WTC11 (cell line): ENCODE measurements around the gene INSL3. TPM values are rescaled to one million over a fixed set of nuclear protein-coding genes. Genes with fewer than 3 reads are reported as not detected.
A peak's percentile ranks its signal among the peaks of the same experiment; 100 is the strongest.

Experiments
- AR ChIP-seq: fragments of 250-450 bp; sonication (Bioruptor Pico); IDR thresholded peaks from 2 replicates; pipeline ENCODE4 v1.9.0; 2021; ENCODE audit warnings: mild to moderate bottlenecking
- CTCF ChIP-seq: fragments of 200-600 bp; IDR thresholded peaks from 2 replicates; pipeline ENCODE4 v1.8.0; 2022; ENCODE audit warnings: antibody characterized with exemption
- FOXP1 ChIP-seq: sonication (generic); formaldehyde crosslinking; IDR thresholded peaks from 2 replicates; pipeline ENCODE4 v1.8.0; 2022; ENCODE audit warnings: missing genetic modification reagents, mild to moderate bottlenecking, moderate library complexity, borderline replicate concordance
- FOXP4 ChIP-seq: sonication (generic); formaldehyde crosslinking; IDR thresholded peaks from 2 replicates; pipeline ENCODE4 v1.8.0; 2022; ENCODE audit warnings: mild to moderate bottlenecking, missing genetic modification reagents
- MYBL2 ChIP-seq: sonication (generic); formaldehyde crosslinking; IDR thresholded peaks from 2 replicates; pipeline ENCODE4 v1.8.1; 2023; ENCODE audit warnings: mild to moderate bottlenecking, moderate library complexity, missing genetic modification reagents
- NR2C2 ChIP-seq: sonication (generic); formaldehyde crosslinking; IDR thresholded peaks from 2 replicates; pipeline ENCODE4 v1.8.0; 2022; ENCODE audit warnings: mild to moderate bottlenecking, missing genetic modification reagents
- OVOL2 ChIP-seq: fragments of 250-450 bp; sonication (Bioruptor Pico); IDR thresholded peaks from 2 replicates; pipeline ENCODE4 v1.9.0; 2021; ENCODE audit warnings: mild to moderate bottlenecking, borderline replicate concordance
- PRRX2 ChIP-seq: fragments of 250-450 bp; sonication (Bioruptor Pico); IDR thresholded peaks from 2 replicates; pipeline ENCODE4 v1.8.0; 2021; ENCODE audit warnings: mild to moderate bottlenecking
- SMAD3 ChIP-seq: sonication (generic); formaldehyde crosslinking; IDR thresholded peaks from 2 replicates; pipeline ENCODE4 v1.8.0; 2022; ENCODE audit warnings: missing genetic modification reagents, mild to moderate bottlenecking, borderline replicate concordance
- SMAD4 ChIP-seq: sonication (generic); formaldehyde crosslinking; IDR thresholded peaks from 2 replicates; pipeline ENCODE4 v1.8.0; 2022; ENCODE audit warnings: mild to moderate bottlenecking, missing genetic modification reagents
- SOX15 ChIP-seq: fragments of 250-450 bp; sonication (Bioruptor Pico); IDR thresholded peaks from 2 replicates; pipeline ENCODE4 v1.9.0; 2021; ENCODE audit warnings: mild to moderate bottlenecking
- SP1 ChIP-seq: sonication (generic); formaldehyde crosslinking; conservative IDR thresholded peaks from 2 replicates; pipeline ENCODE4 v1.8.1; 2022; ENCODE audit warnings: missing genetic modification reagents
- TCF7 ChIP-seq: sonication (generic); formaldehyde crosslinking; IDR thresholded peaks from 2 replicates; pipeline ENCODE4 v1.8.0; 2022; ENCODE audit warnings: mild to moderate bottlenecking, low read depth, missing genetic modification reagents, moderate library complexity
- TP53 ChIP-seq: sonication (generic); formaldehyde crosslinking; IDR thresholded peaks from 2 replicates; pipeline ENCODE4 v1.8.1; 2023; ENCODE audit warnings: mild to moderate bottlenecking, missing genetic modification reagents
- ZNF281 ChIP-seq: sonication (generic); formaldehyde crosslinking; IDR thresholded peaks from 2 replicates; pipeline ENCODE4 v1.8.0; 2023; ENCODE audit warnings: mild to moderate bottlenecking, missing genetic modification reagents
- ZNF671 ChIP-seq: fragments of 250-450 bp; sonication (Bioruptor Pico); IDR thresholded peaks from 2 replicates; pipeline ENCODE4 v1.8.0; 2021; ENCODE audit warnings: mild to moderate bottlenecking
- total RNA-seq: library from RNA; stranded (reverse); gene quantifications from 3 replicates; pipeline ENCODE4 v1.2.3, GENCODE V29; 2021
- TF ChIP-seq, protein P1 (sequence below): sonication (generic); formaldehyde crosslinking; IDR thresholded peaks from 2 replicates; pipeline ENCODE4 v1.8.1; 2022; ENCODE audit warnings: mild to moderate bottlenecking, missing genetic modification reagents, moderate library complexity, borderline replicate concordance
- TF ChIP-seq, protein P2 (sequence below): fragments of 250-450 bp; sonication (Bioruptor Pico); IDR thresholded peaks from 2 replicates; pipeline ENCODE4 v1.9.0; 2021; ENCODE audit warnings: mild to moderate bottlenecking, borderline replicate concordance
- TF ChIP-seq, protein P3 (sequence below): sonication (generic); formaldehyde crosslinking; IDR thresholded peaks from 2 replicates; pipeline ENCODE4 v1.8.1; 2023; ENCODE audit warnings: mild to moderate bottlenecking, missing genetic modification reagents, borderline replicate concordance

INSL3 gene
- total RNA-seq, 1 experiment from 2014 or later: 0.79 TPM

DNA sequence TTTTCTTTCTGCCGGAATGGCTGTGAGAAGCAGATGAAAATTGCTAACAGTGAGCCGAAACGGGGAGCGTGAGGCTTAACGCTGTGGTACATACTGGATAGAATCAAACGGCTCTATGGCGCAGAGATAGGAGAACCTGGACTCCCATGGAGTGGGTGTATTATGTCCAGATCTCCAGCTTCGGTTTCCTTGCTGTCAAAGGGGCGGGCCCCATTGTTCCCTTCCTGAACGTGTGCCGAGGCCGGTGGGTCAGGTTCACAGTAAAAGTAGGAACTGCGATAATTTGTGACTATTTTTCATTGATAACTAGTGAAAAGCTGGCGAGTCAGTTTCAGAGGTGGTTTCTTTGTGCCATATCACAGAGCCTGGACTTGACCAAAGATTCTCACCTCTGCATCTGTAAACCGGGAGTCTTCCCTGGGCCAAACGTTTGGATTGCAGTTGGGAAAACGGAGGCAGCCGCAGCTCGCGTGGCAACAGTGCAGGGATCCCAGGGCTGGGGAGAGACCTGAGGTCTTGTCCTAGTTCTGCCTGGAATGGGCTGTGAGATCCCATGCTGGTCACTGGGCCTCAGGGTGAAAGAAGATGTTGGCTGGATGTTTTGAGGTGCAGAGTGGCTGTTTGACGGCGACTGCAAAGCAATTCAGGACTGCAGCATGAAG lies 39.1 kb upstream of the INSL3 start (continued):
- TF ChIP-seq, protein P1, sequence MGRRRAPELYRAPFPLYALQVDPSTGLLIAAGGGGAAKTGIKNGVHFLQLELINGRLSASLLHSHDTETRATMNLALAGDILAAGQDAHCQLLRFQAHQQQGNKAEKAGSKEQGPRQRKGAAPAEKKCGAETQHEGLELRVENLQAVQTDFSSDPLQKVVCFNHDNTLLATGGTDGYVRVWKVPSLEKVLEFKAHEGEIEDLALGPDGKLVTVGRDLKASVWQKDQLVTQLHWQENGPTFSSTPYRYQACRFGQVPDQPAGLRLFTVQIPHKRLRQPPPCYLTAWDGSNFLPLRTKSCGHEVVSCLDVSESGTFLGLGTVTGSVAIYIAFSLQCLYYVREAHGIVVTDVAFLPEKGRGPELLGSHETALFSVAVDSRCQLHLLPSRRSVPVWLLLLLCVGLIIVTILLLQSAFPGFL (CRISPR knock-in tag): no peak
- TF ChIP-seq FOXP1 (0 out of 2 replicates have a peak, but pooled peaks have one; percentile 30), SOX15 (CRISPR knock-in tag) (no peak), TCF7 (no peak), CTCF (no peak), PRRX2 (CRISPR knock-in tag) (0 out of 2 replicates have a peak, but pooled peaks have one; percentile 28), FOXP4 (CRISPR knock-in tag) (no peak), AR (CRISPR knock-in tag) (0 out of 2 replicates have a peak, but pooled peaks have one; percentile 64), NR2C2 (CRISPR knock-in tag) (no peak), MYBL2 (CRISPR knock-in tag) (no peak), SMAD3 (no peak), TP53 (CRISPR knock-in tag) (no peak), ZNF671 (CRISPR knock-in tag) (0 out of 2 replicates have a peak, but pooled peaks have one; percentile 5), ZNF281 (CRISPR knock-in tag) (no peak), OVOL2 (CRISPR knock-in tag) (no peak), SP1 (no peak), SMAD4 (no peak)
- TF ChIP-seq, protein P2, sequence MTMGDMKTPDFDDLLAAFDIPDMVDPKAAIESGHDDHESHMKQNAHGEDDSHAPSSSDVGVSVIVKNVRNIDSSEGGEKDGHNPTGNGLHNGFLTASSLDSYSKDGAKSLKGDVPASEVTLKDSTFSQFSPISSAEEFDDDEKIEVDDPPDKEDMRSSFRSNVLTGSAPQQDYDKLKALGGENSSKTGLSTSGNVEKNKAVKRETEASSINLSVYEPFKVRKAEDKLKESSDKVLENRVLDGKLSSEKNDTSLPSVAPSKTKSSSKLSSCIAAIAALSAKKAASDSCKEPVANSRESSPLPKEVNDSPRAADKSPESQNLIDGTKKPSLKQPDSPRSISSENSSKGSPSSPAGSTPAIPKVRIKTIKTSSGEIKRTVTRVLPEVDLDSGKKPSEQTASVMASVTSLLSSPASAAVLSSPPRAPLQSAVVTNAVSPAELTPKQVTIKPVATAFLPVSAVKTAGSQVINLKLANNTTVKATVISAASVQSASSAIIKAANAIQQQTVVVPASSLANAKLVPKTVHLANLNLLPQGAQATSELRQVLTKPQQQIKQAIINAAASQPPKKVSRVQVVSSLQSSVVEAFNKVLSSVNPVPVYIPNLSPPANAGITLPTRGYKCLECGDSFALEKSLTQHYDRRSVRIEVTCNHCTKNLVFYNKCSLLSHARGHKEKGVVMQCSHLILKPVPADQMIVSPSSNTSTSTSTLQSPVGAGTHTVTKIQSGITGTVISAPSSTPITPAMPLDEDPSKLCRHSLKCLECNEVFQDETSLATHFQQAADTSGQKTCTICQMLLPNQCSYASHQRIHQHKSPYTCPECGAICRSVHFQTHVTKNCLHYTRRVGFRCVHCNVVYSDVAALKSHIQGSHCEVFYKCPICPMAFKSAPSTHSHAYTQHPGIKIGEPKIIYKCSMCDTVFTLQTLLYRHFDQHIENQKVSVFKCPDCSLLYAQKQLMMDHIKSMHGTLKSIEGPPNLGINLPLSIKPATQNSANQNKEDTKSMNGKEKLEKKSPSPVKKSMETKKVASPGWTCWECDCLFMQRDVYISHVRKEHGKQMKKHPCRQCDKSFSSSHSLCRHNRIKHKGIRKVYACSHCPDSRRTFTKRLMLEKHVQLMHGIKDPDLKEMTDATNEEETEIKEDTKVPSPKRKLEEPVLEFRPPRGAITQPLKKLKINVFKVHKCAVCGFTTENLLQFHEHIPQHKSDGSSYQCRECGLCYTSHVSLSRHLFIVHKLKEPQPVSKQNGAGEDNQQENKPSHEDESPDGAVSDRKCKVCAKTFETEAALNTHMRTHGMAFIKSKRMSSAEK: peak; percentile 40; the same call in 1 of the 2 replicates
- TF ChIP-seq, protein P3, sequence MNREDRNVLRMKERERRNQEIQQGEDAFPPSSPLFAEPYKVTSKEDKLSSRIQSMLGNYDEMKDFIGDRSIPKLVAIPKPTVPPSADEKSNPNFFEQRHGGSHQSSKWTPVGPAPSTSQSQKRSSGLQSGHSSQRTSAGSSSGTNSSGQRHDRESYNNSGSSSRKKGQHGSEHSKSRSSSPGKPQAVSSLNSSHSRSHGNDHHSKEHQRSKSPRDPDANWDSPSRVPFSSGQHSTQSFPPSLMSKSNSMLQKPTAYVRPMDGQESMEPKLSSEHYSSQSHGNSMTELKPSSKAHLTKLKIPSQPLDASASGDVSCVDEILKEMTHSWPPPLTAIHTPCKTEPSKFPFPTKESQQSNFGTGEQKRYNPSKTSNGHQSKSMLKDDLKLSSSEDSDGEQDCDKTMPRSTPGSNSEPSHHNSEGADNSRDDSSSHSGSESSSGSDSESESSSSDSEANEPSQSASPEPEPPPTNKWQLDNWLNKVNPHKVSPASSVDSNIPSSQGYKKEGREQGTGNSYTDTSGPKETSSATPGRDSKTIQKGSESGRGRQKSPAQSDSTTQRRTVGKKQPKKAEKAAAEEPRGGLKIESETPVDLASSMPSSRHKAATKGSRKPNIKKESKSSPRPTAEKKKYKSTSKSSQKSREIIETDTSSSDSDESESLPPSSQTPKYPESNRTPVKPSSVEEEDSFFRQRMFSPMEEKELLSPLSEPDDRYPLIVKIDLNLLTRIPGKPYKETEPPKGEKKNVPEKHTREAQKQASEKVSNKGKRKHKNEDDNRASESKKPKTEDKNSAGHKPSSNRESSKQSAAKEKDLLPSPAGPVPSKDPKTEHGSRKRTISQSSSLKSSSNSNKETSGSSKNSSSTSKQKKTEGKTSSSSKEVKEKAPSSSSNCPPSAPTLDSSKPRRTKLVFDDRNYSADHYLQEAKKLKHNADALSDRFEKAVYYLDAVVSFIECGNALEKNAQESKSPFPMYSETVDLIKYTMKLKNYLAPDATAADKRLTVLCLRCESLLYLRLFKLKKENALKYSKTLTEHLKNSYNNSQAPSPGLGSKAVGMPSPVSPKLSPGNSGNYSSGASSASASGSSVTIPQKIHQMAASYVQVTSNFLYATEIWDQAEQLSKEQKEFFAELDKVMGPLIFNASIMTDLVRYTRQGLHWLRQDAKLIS (CRISPR knock-in tag): no peak
